Activated T-cell treated with anti-CD3 and anti-CD28 coated beads for 48 hours (primary cell): ENCODE results near the gene ERG.

ENCODE experiments used
- DNase-seq: peaks from one replicate; pipeline ENCODE4 v3.0.0-alpha.2; 2020; ENCODE audit warnings: low read depth

The ERG gene

GRCh38 chr21:38358098-38358497, 140.2 kb downstream of the ERG start:
- no peak for DNase-seq

- no peak for DNase-seq
Observed at GRCh38 chr21:38356883-38357625, 141.2 kb downstream of the ERG start.

- peak; percentile 71 for DNase-seq
Observed at GRCh38 chr21:38355992-38356781, 142.1 kb downstream of the ERG start.

GRCh38 chr21:38355353-38355752, 142.9 kb downstream of the ERG start:
- DNase-seq: no peak

GRCh38 chr21:38354746-38355145, 143.5 kb downstream of the ERG start:
- no peak for DNase-seq

- DNase-seq: no peak
Observed at GRCh38 chr21:38354231-38354630, 144.0 kb downstream of the ERG start.

GRCh38 chr21:38352536-38353219, 145.6 kb downstream of the ERG start:
- DNase-seq: peak; percentile 37

- no peak for DNase-seq
Observed at GRCh38 chr21:38351961-38352521, 146.2 kb downstream of the ERG start.

GRCh38 chr21:38351176-38351959, 146.9 kb downstream of the ERG start:
- no peak for DNase-seq

GRCh38 chr21:38350684-38351083, 147.6 kb downstream of the ERG start:
- no peak for DNase-seq

- DNase-seq: no peak
Observed at GRCh38 chr21:38349977-38350376, 148.3 kb downstream of the ERG start.

- no peak for DNase-seq
Observed at GRCh38 chr21:38349111-38349746, 149.0 kb downstream of the ERG start.

- no peak for DNase-seq
Observed at GRCh38 chr21:38346286-38346685, 152.0 kb downstream of the ERG start.

- DNase-seq: no peak
Observed at GRCh38 chr21:38343691-38344090, 154.6 kb downstream of the ERG start.

- DNase-seq: no peak
Observed at GRCh38 chr21:38342739-38343138, 155.5 kb downstream of the ERG start.

- no peak for DNase-seq
Observed at GRCh38 chr21:38341546-38342012, 156.7 kb downstream of the ERG start.

GRCh38 chr21:38340131-38340530, 158.1 kb downstream of the ERG start:
- no peak for DNase-seq

GRCh38 chr21:38337793-38338192, 160.5 kb downstream of the ERG start:
- DNase-seq: no peak

GRCh38 chr21:38334866-38335265, 163.4 kb downstream of the ERG start:
- no peak for DNase-seq

GRCh38 chr21:38333301-38334272, 164.7 kb downstream of the ERG start:
- no peak for DNase-seq
